ENCODE data around the gene NUDT19.

Gene NUDT19

GRCh38 chr19:32662186-32662585, 29.4 kb upstream of the NUDT19 start:
- no peak for DNase-seq (ENCODE audit: low read depth)
- no peak for TF ChIP-seq CTCF (IDR thresholded peaks at IDR 0.05; ENCODE audit: control insufficient read depth, insufficient read depth, low read depth, low read length, missing control alignments)
- no peak overlapping the region for H3K4me3 ChIP-seq (ENCODE audit: control insufficient read depth, low read depth, low read length)

GRCh38 chr19:32666084-32666483, 25.5 kb upstream of the NUDT19 start:
- H3K4me3 ChIP-seq (ENCODE audit: control insufficient read depth, low read depth, low read length), result no peak overlapping the region
- DNase-seq (ENCODE audit: low read depth), result no peak
- TF ChIP-seq CTCF (IDR thresholded peaks at IDR 0.05; ENCODE audit: control insufficient read depth, insufficient read depth, low read depth, low read length, missing control alignments), result no peak

GRCh38 chr19:32669310-32669709, 22.3 kb upstream of the NUDT19 start:
- no peak for TF ChIP-seq CTCF (IDR thresholded peaks at IDR 0.05; ENCODE audit: control insufficient read depth, insufficient read depth, low read depth, low read length, missing control alignments)
- DNase-seq (ENCODE audit: low read depth), result no peak
- H3K4me3 ChIP-seq (ENCODE audit: control insufficient read depth, low read depth, low read length), result no peak overlapping the region

GRCh38 chr19:32671883-32672593, 19.6 kb upstream of the NUDT19 start:
- no peak overlapping the region for H3K4me3 ChIP-seq (ENCODE audit: control insufficient read depth, low read depth, low read length)
- TF ChIP-seq CTCF (IDR thresholded peaks at IDR 0.05; ENCODE audit: control insufficient read depth, insufficient read depth, low read depth, low read length, missing control alignments), result no peak
- DNase-seq (ENCODE audit: low read depth), result no peak

- DNase-seq (ENCODE audit: low read depth), result no peak
- H3K4me3 ChIP-seq (ENCODE audit: control insufficient read depth, low read depth, low read length), result no peak overlapping the region
- no peak for TF ChIP-seq CTCF (IDR thresholded peaks at IDR 0.05; ENCODE audit: control insufficient read depth, insufficient read depth, low read depth, low read length, missing control alignments)
Measured at GRCh38 chr19:32672841-32673240, 18.8 kb upstream of the NUDT19 start.

GRCh38 chr19:32673573-32673972, 18.0 kb upstream of the NUDT19 start:
- no peak for DNase-seq (ENCODE audit: low read depth)
- TF ChIP-seq CTCF (IDR thresholded peaks at IDR 0.05; ENCODE audit: control insufficient read depth, insufficient read depth, low read depth, low read length, missing control alignments), result no peak
- no peak overlapping the region for H3K4me3 ChIP-seq (ENCODE audit: control insufficient read depth, low read depth, low read length)

Measured in AG09309 (cell line).